ENCODE results near the gene ZFAND5.

The ZFAND5 gene

GRCh38 chr9:72324974-72325373 lies 40.0 kb downstream of the ZFAND5 start:
- no peak for DNase-seq (ENCODE audit: low read depth)

GRCh38 chr9:72322678-72323077 lies 42.3 kb downstream of the ZFAND5 start:
- no peak for DNase-seq (ENCODE audit: low read depth)

DNA sequence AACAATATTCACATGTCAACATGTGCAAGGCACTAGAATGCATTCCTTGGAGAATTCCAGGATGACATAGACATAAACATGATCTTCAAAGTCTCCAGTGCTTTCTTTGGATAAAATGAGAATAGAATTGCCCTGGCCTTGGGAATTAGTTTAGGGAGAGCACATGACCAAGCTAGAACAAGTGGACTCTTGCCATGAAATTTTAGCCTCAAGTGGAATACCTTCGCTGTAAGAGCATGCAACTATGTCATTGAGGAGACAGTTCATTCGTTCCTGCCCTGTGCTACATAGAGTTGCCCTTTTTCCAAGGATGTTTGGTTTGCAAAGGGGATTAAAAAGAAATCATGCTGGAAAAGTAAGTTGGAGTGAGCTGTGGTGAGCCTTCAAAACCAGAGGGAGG lies 42.7 kb downstream of the ZFAND5 start:
- DNase-seq (ENCODE audit: low read depth): no peak

DNA sequence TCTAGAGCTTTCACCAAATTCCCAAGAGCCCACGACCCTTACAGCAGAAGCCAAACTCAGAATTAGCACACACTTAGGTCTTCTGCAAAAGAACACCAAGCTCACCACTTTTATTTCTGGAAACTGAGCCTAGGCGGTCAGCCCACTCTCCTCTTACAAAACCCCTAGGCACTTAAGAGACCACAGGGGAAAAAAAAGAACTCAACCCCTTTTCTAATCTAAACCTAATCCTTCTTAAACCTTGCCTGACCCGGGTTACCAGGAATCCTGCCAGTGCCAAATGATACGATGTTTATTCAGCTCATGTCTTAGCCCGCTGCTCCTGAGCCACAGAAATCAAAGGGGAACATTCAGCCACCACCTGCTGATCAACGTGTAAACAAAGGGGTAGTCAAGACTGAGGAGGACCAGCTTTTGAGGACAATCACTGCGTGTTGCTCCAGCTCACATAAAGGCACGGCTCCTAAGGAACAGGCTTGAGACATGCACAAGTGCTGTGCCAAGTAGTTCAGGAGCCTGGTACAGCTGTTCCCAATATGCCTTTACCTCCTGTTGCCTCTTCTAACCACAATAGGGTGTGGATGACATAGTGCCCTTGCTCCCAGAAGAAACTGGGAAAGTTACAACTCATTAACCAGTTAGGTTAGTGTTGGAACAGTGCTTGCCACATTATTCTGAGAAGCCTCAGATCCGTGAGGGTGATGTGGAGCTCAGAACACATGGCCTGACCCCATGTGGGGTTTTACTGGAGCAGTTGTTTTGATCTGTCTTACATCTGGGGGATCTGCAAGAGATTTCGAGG lies 49.3 kb downstream of the ZFAND5 start:
- DNase-seq (ENCODE audit: low read depth): no peak

DNA sequence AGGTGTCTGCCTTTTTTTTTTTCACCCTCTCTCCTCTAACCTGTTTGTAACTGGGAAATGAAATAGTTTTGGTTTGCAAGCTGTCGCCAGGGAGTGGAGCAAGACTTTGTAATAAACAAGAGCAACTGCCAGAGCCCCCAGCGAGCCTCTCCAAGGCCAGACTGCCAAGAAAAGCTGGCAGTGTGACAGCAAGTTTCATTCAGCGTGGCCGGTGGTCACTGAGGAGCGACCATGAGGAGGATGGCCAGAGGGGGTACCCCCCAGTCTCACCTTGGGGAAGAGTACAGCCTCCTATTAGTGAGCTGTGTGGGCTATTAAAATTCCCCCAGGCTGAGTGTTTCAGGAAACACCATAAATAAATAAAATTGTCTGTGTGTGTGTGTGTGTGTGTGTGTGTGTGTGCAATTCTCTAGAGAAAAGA lies 49.9 kb downstream of the ZFAND5 start:
- no peak for DNase-seq (ENCODE audit: low read depth)

DNA sequence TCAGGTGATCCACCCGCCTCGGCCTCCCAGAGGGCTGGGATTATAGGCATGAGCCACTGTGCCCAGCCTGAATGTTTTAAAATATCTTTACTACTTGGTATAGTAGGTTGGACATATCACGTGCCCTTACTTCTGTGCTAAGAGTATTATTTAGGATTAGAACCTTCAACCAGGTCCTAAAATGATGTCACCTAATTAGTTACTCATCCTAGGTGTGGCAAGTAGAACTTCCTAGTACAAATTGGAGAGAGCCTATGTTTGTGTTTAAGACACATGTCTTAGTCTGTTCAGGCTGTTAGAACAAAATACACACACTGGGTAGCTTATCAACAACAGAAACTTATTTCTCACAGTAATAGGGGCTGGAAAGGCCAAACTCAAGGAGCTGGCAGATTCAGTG lies 51.5 kb downstream of the ZFAND5 start:
- no peak for DNase-seq (ENCODE audit: low read depth)

GRCh38 chr9:72312386-72312987 lies 52.5 kb downstream of the ZFAND5 start:
- no peak for DNase-seq (ENCODE audit: low read depth)

GRCh38 chr9:72309364-72310133 lies 55.5 kb downstream of the ZFAND5 start:
- DNase-seq (ENCODE audit: low read depth): no peak

DNA sequence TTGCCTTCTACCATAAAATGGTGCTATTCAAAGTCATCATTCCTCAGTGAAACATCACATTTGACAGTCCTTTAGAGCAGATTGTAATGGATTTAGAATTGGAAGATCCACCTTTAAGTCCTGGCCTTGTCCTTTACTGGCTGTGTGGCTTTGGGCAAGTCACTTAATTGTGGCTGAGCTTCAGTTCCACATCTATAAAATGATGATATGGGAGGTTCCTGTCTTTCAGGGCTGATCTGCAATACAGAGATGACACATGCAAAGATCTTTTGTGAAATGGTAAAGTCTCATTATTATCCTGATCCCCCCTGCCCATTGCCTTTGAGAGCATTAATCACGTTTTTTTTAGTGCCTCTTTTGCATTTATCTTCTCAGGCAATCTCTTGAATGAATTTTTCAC lies 58.2 kb downstream of the ZFAND5 start:
- no peak for DNase-seq (ENCODE audit: low read depth)

DNA sequence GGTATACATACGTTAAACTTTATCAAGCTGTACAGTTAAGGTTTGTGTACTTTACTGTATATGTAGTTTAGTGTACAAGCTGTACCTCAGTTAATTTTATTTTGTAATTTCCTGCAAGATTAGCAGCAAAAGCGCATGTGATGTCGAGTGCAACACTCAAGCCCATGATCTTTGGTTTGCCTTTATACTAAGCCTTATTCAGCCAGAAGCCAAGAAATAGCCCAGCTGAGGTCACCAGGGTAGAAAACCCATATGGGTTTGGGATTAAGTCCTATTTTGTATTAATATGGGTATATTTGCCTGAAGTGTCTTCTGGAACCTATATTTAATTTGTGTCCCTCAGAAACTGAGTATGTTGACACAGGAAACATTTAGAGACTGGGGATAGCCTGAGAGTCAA lies 59.3 kb downstream of the ZFAND5 start:
- DNase-seq (ENCODE audit: low read depth): no peak

DNA sequence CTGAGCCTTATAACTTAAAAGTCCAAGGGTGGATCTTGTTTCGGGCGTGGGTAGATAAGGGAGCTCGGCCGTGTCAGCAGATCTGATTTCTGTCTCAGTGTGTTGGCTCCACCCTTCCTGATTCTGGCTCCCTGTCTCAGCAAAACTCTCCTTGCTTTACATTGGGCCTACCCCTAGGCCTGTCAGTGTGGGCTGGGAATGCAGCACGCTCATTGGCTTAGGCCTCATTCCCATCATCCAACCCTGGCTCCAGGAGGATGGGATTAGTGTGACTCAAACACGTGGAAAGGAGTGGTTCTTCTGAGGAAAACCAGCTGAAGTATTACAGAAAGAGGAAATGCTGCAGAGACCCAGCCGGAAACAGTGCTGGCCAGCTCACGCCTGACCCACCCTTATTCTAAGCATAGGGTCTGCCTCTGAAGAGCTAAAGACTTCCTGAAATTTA lies 59.9 kb downstream of the ZFAND5 start:
- no peak for DNase-seq (ENCODE audit: low read depth)

DNA sequence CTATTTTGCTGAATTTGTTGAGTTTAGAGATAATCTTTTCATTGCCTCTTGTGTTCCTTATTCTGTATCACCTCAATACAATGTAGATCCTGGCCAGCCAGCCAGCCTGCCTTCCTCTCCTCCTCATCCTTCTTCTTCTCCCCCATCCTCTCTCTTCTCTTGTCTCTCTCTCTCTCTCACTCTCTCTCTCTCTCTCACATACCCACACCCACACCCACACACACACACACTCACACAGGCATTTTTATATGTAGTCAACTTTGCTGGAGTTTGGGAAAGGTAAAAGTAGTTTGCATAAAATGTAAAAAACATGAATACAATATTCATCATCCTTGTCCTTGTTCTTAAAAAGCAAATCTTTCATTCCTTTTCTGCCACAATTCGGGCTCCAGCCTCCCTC lies 60.5 kb downstream of the ZFAND5 start:
- DNase-seq (ENCODE audit: low read depth): no peak

Measured in stimulated activated CD8-positive, alpha-beta memory T cell treated with anti-CD3 and anti-CD28 coated beads, Interleukin-15, amount 100 ng/mL, for 24 hours (primary cell).